KMS-11 (cell line): Measurements from ENCODE around the gene TRMU.
"Not testable (repeated sequence)": the region's sequence is repeated elsewhere in the genome, so short reads cannot be mapped to it uniquely, and the experiment has no call there.

ENCODE experiments used
- H2AFZ ChIP-seq: fragments of 200-600 bp; sonication (generic); 2 replicates; pipeline ENCODE4 v1.6.1; 2016; ENCODE audit warnings: antibody characterized with exemption, mixed run types, low read depth
- H3K27ac ChIP-seq: fragments of 200-600 bp; sonication (generic); 2 replicates; pipeline ENCODE4 v1.6.1; 2016; ENCODE audit warnings: mild to moderate bottlenecking, mixed run types
- H3K27me3 ChIP-seq: fragments of 200-600 bp; sonication (generic); 2 replicates; pipeline ENCODE4 v1.6.1; 2017; ENCODE audit warnings: mild to moderate bottlenecking, low read depth, mixed run types, moderate library complexity; ENCODE audit not compliant: insufficient read depth
- H3K36me3 ChIP-seq: fragments of 200-600 bp; sonication (generic); 2 replicates; pipeline ENCODE4 v1.6.1; 2017; ENCODE audit warnings: mild to moderate bottlenecking, mixed run types; ENCODE audit not compliant: insufficient read depth
- H3K4me1 ChIP-seq: fragments of 200-600 bp; sonication (generic); 2 replicates; pipeline ENCODE4 v1.6.1; 2016; ENCODE audit warnings: mild to moderate bottlenecking, low read depth, mixed run types; ENCODE audit not compliant: poor library complexity, severe bottlenecking
- H3K4me2 ChIP-seq: fragments of 200-600 bp; sonication (generic); 2 replicates; pipeline ENCODE4 v1.7.0; 2016; ENCODE audit warnings: mild to moderate bottlenecking, mixed run types
- H3K4me3 ChIP-seq: fragments of 200-600 bp; sonication (generic); IDR thresholded peaks from 2 replicates; pipeline ENCODE4 v1.6.1; 2017; ENCODE audit warnings: low read depth, low read length, mixed read lengths; ENCODE audit not compliant: insufficient read depth
- H3K79me2 ChIP-seq: fragments of 200-600 bp; sonication (generic); 2 replicates; pipeline ENCODE4 v1.6.1; 2016; ENCODE audit warnings: low read depth, mixed run types; ENCODE audit not compliant: insufficient read depth
- H3K9ac ChIP-seq: fragments of 200-600 bp; sonication (generic); 2 replicates; pipeline ENCODE4 v1.6.1; 2016; ENCODE audit warnings: mild to moderate bottlenecking, mixed run types
- H4K20me1 ChIP-seq: fragments of 200-600 bp; sonication (generic); 2 replicates; pipeline ENCODE4 v1.6.1; 2016; ENCODE audit warnings: mild to moderate bottlenecking, mixed run types; ENCODE audit not compliant: insufficient read depth
- TF ChIP-seq, protein P1 (sequence below): fragments of 200-600 bp; sonication (generic); conservative IDR thresholded peaks from 2 replicates; pipeline ENCODE4 v1.6.1; 2017; ENCODE audit warnings: low read depth, mild to moderate bottlenecking, antibody characterized with exemption, low read length, moderate library complexity, mixed read lengths

TRMU gene

DNA sequence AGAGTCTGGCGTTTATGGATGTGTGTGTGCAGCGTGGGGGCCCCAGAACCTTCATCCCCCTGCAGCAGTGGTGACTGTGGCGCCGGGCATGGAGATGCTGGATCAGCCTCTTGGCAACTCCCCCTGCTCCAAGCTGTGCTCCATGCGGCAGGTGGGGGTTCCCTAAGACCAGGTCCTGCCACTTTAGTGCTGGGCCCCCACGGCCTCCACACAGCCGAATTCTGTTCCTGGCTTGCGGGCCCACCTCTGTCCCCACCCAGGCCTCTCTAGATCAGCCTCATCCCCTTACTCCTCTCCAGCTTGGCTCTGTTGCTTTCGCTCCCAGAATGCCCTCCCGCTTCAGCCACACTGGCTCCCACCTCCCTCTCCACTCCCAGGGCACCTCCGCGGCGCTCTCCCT is 59.6 kb downstream of the TRMU start:
- H3K79me2 ChIP-seq: no peaks in the 10 kb centered on the region

DNA sequence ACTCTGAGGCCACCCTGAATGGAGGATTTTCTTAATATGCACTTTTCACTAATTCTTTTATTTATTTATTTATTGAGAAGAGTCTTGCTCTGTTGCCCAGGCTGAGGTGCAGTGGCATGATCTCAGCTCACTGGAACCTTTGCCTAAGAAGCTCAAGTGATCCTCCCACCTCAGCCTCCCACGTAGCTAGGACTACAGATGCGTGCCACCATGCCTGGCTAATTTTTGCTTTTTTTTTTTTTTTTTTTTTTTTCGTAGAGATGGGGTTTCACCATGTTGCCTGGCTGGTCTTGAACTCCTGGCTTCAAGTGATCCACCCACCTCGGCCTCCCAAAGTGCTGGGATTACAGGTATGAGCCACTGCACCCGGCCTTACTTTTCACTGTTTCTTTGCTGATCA is 61.5 kb downstream of the TRMU start:
- H4K20me1 ChIP-seq, H3K79me2 ChIP-seq, H3K4me2 ChIP-seq, H3K9ac ChIP-seq, H2AFZ ChIP-seq, H3K36me3 ChIP-seq, H3K4me1 ChIP-seq, H3K27ac ChIP-seq, H3K4me3 ChIP-seq: not testable (repeated sequence)
- H3K27me3 ChIP-seq: peaks cover 17% of the 10 kb centered on the region; the same call in 1 of the 2 replicates

More for the DNA sequence above, 59.6 kb downstream of the TRMU start:
- Histone ChIP-seq H3K27me3 (peaks cover 28% of the 10 kb centered on the region; the same call in 1 of the 2 replicates), H3K4me1 (no peaks in the 10 kb centered on the region), H3K27ac (no peak overlapping the region), H4K20me1 (no peaks in the 10 kb centered on the region), H3K36me3 (no peaks in the 10 kb centered on the region), H3K4me2 (no peak overlapping the region), H2AFZ (no peak overlapping the region), H3K9ac (no peak overlapping the region), H3K4me3 (no peak overlapping the region)
- TF ChIP-seq, protein P1, sequence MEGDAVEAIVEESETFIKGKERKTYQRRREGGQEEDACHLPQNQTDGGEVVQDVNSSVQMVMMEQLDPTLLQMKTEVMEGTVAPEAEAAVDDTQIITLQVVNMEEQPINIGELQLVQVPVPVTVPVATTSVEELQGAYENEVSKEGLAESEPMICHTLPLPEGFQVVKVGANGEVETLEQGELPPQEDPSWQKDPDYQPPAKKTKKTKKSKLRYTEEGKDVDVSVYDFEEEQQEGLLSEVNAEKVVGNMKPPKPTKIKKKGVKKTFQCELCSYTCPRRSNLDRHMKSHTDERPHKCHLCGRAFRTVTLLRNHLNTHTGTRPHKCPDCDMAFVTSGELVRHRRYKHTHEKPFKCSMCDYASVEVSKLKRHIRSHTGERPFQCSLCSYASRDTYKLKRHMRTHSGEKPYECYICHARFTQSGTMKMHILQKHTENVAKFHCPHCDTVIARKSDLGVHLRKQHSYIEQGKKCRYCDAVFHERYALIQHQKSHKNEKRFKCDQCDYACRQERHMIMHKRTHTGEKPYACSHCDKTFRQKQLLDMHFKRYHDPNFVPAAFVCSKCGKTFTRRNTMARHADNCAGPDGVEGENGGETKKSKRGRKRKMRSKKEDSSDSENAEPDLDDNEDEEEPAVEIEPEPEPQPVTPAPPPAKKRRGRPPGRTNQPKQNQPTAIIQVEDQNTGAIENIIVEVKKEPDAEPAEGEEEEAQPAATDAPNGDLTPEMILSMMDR: no peak

DNA sequence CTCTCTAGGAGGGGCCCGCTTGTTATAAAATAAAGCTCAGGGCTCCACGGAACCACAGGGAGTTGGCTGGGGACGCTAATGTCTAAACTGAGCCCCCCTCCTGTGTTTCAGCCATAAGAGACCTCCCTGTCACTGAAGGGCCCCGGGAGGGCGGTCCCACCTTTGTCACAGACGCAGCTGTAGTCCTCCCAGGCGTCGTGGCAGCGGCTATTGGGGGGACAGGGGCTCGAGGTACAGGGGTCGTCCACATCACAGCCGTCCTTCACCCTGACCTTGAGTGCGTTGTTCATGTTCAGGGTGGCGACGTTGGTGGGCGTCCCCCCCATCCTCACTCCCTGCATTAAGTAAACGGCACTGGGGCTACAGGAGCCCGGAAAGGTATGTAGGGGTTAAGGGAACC is 62.0 kb downstream of the TRMU start:
- H3K9ac ChIP-seq: no peak overlapping the region
- H3K79me2 ChIP-seq: no peaks in the 10 kb centered on the region
- no peak overlapping the region for H3K4me2 ChIP-seq
- TF ChIP-seq, protein P1: no peak
- peaks cover 4% of the 10 kb centered on the region for H3K4me1 ChIP-seq
- no peak overlapping the region for H3K27ac ChIP-seq
- H3K36me3 ChIP-seq: no peaks in the 10 kb centered on the region
- no peak overlapping the region for H2AFZ ChIP-seq
- H3K27me3 ChIP-seq: peaks cover 13% of the 10 kb centered on the region; the same call in 1 of the 2 replicates
- no peak overlapping the region for H3K4me3 ChIP-seq
- no peaks in the 10 kb centered on the region for H4K20me1 ChIP-seq

DNA sequence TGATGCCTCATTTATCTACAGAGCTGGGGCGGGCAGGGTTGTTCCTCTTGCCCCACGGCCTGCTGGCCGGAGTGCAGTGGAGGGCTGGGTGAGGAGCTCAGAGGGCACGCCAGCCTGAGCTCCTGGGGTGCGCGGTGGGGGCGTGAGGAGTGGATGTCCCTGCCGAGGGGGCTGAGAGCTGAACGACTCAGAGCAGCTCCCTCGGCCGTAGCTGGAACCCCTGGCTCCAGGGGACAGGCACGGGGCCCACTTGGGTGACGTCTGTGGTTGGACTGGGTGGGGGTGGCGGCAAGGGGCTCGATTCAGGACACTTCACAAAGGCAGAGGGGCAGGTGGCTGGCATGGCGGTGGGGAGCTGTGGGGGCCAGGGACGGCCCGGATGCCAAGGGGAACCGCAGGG is 62.4 kb downstream of the TRMU start:
- Histone ChIP-seq H3K27me3 (peaks cover 12% of the 10 kb centered on the region; the same call in 1 of the 2 replicates), H3K36me3 (no peaks in the 10 kb centered on the region), H2AFZ (no peak overlapping the region), H4K20me1 (no peaks in the 10 kb centered on the region), H3K9ac (no peak overlapping the region), H3K27ac (no peak overlapping the region), H3K79me2 (no peaks in the 10 kb centered on the region), H3K4me3 (no peak overlapping the region), H3K4me1 (peaks cover 6% of the 10 kb centered on the region), H3K4me2 (no peak overlapping the region)
- TF ChIP-seq, protein P1: no peak

DNA sequence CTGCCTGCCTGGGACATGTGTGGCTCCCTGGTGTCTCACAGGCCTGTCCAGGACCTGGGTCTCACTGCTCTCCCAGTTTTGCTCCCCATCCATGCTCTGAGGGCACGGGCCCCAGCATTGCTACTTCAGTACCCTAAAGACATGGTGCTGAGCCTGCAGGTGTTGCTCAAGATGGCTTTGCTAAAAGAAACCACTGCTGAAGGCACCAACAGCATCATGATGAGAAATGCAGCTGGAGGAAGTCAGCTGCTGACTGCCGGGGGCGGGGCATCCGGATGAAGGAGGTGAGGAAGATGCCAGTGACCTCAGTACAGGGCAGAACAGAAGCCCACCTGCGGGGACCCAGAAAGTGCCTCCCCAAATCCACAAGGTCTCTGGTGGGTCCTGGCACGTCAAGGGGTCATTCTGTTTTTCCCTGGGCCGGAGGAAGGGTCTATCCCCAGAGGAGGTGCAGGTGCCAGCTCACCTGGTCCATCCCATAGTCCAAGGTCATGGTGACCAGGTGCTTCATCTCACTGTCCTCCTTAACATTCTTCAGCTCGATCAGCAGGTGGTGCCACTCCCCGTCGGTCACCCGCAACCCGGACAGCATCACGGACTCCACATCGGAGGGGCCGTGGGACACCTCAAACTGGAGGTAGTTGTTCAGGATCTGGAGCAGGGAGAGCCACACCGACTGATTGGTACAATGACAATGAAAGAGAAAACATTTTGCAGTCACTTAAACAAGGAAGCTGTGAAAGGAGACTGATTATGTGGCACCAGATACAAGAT is 63.9 kb downstream of the TRMU start:
- no peak overlapping the region for H3K4me2 ChIP-seq
- no peak overlapping the region for H2AFZ ChIP-seq
- H3K27me3 ChIP-seq: peaks cover 5% of the 10 kb centered on the region; the same call in 1 of the 2 replicates
- H3K4me3 ChIP-seq: no peak overlapping the region
- no peak overlapping the region for H3K27ac ChIP-seq
- TF ChIP-seq, protein P1: no peak
- H3K79me2 ChIP-seq: no peaks in the 10 kb centered on the region
- no peaks in the 10 kb centered on the region for H4K20me1 ChIP-seq
- H3K4me1 ChIP-seq: peaks cover 16% of the 10 kb centered on the region
- no peaks in the 10 kb centered on the region for H3K36me3 ChIP-seq
- H3K9ac ChIP-seq: no peak overlapping the region
